NCI-H69 (cell line): ENCODE results near the gene SIGLEC15.
"Not testable (repeated sequence)": the region's sequence is repeated elsewhere in the genome, so short reads cannot be mapped to it uniquely, and the experiment has no call there.

Experiments
- DNase-seq: peaks from one replicate; lab custom pipeline; 2025; lab: John Stamatoyannopoulos, UW

The SIGLEC15 gene

DNA sequence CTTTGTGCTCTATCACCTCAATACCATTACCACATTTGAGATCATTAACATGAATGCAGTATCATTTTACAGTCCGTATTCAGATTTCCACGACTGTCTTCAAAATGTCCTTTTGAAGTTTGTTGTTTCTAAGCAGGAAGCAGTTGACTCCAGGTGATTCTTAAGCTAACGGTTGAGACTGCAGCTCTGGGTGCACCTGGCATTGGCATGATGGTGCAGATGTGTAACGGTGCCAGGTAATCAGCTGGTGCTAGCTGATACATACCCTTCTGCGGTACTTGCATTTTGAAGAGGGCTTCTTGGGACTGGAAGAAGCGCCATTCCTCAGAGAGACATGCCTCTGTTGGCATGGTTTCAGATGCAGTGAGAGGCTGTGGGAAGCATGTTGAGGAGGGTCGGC is 19.5 kb downstream of the SIGLEC15 start:
- DNase-seq: peak; percentile 26

- no peak for DNase-seq
Measured at GRCh38 chr18:45845410-45845809, 19.9 kb downstream of the SIGLEC15 start.

DNA sequence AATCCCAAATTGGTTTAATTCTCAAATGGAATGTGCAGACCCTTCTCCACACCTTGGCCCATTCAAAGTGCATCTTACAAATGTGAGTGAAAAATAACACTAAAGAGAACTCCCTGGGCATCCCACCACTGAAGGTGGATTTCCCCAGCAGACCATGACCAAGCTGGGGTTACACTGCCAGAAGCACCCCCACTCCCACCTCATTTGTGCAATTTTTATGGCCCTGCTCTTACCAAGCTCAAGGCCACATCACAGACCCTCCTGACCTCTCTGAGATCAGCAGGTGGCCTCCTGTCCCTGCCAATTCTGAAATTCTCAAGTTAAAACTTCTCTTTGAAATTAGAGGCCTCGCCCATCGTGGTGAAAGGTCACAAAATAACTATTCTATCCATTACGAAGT is 21.6 kb downstream of the SIGLEC15 start:
- no peak for DNase-seq

- DNase-seq: not testable (repeated sequence)
Measured at GRCh38 chr18:45848643-45849042, 23.2 kb downstream of the SIGLEC15 start.

- no peak for DNase-seq
Measured at GRCh38 chr18:45849529-45849928, 24.1 kb downstream of the SIGLEC15 start.

GRCh38 chr18:45850021-45850420 is 24.5 kb downstream of the SIGLEC15 start:
- DNase-seq: peak; percentile 36

GRCh38 chr18:45851161-45851925 is 25.9 kb downstream of the SIGLEC15 start:
- DNase-seq: no peak

GRCh38 chr18:45852631-45853030 is 27.2 kb downstream of the SIGLEC15 start:
- no peak for DNase-seq

DNA sequence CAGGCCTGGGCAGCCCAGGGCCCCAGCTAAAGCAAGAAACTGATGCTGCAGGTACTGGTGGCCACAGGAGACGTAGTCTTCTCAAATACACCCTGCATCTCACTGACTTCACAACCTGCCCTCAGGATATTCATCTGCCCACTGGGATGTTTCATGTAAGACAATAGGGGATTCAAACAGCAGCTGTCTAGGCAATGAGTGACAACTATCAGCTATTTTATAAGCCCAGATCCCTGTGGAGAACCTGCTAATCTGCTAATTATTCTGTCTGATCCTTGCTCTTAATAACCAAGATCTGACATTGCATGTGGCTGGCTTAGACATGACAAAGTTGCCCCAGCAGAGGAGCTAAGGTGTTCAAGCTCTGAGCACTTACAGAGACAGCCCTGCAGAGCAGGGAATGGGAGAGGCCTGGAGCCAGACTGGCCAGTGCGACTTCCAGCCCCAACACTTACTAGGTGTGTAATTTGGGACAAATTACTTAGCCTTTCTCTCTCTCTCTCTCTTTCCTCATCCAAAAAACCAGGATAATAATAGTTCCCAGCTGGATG is 28.6 kb downstream of the SIGLEC15 start:
- peak; percentile 93 for DNase-seq

DNA sequence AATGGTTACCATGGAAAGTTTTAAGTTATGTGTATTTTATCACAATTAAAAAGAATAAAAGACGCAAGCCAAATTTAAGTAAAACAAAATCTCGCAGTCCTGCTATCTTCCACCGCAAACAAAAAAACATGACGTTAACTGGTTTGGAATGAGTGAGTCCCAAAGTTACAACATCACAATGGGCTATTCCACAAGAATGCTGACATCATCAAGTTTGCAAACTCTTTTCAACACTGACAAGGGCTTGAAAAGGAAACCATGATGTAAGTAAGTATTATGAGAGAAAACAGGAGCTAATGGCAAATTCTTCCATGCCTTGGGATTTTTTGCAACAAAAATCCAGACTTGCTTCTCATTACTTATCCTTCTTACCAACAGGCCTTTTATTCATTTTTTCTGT is 31.1 kb downstream of the SIGLEC15 start:
- DNase-seq: no peak

- DNase-seq: no peak
Measured at GRCh38 chr18:45859334-45859733, 33.9 kb downstream of the SIGLEC15 start.

GRCh38 chr18:45860492-45860891 is 35.0 kb downstream of the SIGLEC15 start:
- no peak for DNase-seq

DNA sequence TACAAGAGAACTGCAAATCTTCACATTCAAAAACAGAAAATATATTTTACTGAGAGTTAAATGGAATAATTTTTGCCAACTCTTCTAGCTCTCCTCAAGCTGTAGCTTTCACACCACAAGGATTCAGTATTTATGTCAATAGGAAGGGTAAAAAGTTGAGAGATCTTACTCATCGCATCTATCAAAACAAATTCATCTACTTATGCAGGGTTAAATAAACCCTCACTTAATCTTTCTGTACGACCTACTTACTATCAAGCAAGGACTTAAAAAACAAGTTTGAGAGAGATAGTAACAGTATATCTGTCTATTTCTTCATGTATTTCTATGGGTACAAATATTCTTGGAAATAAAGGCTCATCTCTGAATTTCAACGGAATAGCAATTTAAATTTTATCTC is 35.5 kb downstream of the SIGLEC15 start:
- DNase-seq: no peak

DNA sequence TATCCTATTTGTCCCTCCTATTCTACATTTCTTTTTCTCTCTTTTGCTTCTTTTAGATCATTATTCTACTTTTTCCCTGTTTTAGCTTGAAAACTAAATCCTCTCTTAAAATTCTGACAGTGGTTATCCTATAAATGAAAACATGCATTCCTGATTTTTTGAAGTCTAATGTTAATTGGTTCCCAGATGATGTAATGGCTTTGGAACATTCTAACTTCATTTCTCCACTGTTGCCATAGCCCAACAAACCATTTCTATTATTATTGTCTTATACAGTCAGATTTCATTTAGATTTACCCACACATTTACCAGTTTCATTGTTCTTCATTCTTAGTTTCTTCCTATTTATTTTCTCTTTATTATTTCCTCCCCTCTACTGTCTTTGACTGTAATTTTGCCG is 36.5 kb downstream of the SIGLEC15 start:
- no peak for DNase-seq

- no peak for DNase-seq
Measured at GRCh38 chr18:45863469-45863868, 38.0 kb downstream of the SIGLEC15 start.

DNA sequence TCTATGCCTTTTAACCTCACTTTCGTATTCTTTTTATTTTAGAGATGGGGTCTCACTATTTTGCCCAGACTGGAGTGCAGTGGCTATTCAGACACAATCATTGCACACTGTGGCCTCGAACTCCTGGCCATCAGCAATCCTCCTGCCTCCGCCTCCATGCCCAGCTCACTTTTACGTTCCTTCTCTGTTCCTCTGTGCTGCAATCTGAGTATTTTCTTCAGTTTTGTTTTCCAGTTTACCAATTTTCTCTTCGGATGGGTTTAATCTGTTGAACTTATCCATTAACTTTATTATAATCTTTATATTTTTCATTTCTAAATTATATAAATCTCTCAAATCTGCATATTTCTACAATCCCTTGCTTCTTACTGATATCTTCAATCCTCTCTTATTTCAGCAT is 38.6 kb downstream of the SIGLEC15 start:
- no peak for DNase-seq

DNA sequence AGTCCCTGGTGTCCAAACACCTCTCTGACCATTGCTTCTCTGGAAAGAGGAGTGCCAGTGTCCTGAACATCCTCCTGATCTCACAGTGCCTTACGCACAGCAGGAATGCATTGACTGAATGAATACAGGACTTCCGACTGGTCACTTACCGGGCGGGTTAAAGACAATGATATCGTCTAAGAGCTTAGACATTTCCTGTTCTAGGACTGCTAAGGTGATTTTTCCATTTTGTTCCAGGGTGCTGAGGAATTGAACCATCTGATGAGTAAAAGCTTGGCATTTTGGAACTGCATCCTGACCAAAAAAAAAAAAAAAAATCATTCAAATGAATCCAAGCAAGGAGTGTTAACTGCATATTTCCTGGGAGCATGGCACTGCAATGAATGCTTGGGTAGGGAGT is 40.0 kb downstream of the SIGLEC15 start:
- no peak for DNase-seq

GRCh38 chr18:45870419-45870818 is 44.9 kb downstream of the SIGLEC15 start:
- no peak for DNase-seq

DNA sequence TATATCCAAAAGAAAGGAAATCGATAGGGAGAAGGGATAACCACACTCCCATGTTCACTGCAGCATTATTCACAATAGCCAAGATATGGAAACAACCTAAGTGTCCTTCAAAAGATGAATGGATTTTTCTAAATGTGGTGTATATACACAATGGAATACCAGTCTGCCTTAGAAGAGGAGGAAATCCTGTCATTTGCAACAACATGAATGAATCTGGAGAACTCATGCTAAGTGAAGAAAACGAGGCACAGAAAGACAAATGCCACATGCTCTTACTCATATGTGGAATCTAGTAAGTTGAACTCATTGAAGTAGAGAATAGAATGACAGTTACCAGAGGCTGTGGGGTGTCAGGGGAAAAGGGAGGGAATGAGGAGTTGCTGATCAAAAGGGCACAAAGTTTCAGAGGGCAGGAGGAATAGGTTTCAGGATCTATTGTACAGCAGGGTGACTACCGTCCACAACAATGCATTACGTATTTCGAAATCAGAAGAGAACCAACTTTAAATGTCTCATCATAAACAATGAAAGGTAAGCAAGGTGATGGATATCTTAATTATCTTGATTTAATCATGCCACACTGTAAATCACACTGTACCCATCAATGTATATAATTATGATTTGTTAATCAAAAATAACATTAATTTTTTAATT is 46.1 kb downstream of the SIGLEC15 start:
- no peak for DNase-seq

GRCh38 chr18:45874491-45875184 is 49.2 kb downstream of the SIGLEC15 start:
- no peak for DNase-seq

DNA sequence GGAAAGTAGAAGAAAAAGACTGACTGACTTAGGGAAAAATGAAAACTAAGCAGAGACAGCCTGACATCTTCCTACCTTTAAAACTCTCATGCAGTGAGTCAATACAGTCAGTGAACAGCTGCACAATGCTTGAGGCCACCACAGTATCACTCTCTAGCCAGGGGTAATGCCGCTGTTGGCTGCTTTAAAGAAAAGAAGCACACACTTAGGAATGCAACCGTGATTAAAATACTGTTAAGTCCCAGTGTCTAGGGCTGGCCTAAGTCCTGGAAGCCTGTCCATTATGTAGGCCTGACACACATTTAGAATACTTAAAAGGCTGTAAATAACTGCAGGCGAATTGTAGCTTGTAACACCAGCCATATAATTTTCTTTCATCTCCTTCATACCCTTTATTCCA is 50.7 kb downstream of the SIGLEC15 start:
- peak; percentile 26 for DNase-seq

DNA sequence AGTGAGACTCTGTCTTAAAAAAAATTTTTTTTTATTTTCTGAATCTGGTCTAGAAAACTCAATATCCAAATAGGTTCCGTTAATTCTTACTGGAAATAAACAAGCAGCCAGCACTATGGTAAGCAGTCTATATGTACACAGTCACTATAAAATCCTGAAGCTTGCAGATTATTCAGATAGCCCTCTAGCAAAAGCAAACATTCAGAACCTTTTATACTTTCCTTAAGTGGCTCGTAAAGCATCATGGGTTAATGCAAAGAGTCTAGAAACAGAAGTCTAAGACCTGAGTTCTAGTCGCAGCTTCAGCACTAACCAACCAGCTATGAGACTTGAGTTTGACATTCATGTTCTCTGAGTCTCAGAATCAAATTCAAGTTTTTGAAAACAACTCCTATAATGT is 51.9 kb downstream of the SIGLEC15 start:
- no peak for DNase-seq
